ENCODE measurements around the gene USP19.
A peak's percentile ranks its signal among the peaks of the same experiment; 100 is the strongest.

USP19 gene

DNA sequence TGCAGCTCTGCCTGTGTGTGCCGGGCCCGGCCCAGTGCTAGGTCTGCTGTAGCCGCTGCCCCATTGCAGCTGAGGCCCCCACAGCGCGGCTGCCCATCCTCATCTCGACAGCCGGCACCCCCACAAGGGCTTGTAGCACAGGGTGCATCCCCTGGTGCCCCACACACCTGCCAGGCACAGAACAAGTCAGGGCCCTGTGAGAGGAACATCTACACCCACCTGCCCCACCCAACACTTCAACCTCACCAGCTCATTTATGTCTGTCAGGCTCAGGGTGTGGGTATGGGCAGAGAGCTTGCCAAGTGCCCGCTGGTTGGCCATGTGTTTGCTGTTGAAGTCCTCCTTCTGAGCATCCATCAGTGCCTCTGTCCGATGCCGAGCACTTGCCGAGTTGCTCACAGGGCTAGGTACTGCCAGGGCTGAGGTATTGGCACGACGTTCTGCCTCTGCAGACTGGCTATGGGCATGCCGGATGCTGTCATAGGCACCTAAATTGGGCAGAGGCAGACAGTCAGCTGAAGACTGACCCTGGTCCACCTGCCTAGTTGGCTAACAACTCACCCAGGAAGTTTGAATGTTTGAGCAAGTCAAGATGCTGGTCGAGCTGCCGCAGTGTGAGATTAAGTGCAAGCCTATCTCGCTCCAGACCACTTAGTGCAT is 2.4 kb upstream of the USP19 start:
- no peak for DNase-seq (ENCODE audit: low spot score)
- TF ChIP-seq, protein P1, sequence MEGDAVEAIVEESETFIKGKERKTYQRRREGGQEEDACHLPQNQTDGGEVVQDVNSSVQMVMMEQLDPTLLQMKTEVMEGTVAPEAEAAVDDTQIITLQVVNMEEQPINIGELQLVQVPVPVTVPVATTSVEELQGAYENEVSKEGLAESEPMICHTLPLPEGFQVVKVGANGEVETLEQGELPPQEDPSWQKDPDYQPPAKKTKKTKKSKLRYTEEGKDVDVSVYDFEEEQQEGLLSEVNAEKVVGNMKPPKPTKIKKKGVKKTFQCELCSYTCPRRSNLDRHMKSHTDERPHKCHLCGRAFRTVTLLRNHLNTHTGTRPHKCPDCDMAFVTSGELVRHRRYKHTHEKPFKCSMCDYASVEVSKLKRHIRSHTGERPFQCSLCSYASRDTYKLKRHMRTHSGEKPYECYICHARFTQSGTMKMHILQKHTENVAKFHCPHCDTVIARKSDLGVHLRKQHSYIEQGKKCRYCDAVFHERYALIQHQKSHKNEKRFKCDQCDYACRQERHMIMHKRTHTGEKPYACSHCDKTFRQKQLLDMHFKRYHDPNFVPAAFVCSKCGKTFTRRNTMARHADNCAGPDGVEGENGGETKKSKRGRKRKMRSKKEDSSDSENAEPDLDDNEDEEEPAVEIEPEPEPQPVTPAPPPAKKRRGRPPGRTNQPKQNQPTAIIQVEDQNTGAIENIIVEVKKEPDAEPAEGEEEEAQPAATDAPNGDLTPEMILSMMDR (IDR thresholded peaks at IDR 0.05; ENCODE audit: extremely low read depth, missing control alignments) = no peak

- TF ChIP-seq, protein P1 (IDR thresholded peaks at IDR 0.05; ENCODE audit: extremely low read depth, missing control alignments) = no peak
- DNase-seq (ENCODE audit: low spot score) = no peak
Observed at GRCh38 chr3:49122451-49122850, 1.8 kb upstream of the USP19 start.

DNA sequence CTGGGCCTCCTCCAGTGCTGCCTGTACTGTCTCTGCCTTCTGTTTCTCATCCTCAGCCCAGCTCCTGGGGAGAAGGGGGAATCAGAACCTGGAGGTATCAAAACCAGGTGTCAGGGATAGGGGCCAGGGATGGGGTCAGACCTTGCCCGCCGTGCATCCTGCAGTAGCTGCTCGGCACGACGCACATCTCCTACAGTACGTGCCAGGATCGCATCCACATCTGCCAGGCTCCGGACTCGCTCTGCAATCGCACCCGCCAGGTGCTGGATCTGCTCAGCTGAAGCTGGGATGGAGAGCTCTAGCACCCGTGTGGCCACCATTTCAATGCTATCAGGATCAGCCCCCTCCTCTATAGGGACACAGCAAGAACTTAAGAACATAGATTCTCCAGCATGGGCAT is 1.4 kb upstream of the USP19 start:
- no peak for DNase-seq (ENCODE audit: low spot score)
- TF ChIP-seq, protein P1 (IDR thresholded peaks at IDR 0.05; ENCODE audit: extremely low read depth, missing control alignments) = no peak

- TF ChIP-seq, protein P1 (IDR thresholded peaks at IDR 0.05; ENCODE audit: extremely low read depth, missing control alignments) = no peak
- DNase-seq (ENCODE audit: low spot score) = no peak
Observed at GRCh38 chr3:49121132-49121736, 611 bp upstream of the USP19 start.

- TF ChIP-seq, protein P1 (IDR thresholded peaks at IDR 0.05; ENCODE audit: extremely low read depth, missing control alignments) = no peak
- peak; percentile 42 for DNase-seq (ENCODE audit: low spot score)
Observed at GRCh38 chr3:49120096-49120437, 556 bp downstream of the USP19 start.

GRCh38 chr3:49119439-49119838 is 1.2 kb downstream of the USP19 start:
- TF ChIP-seq, protein P1 (IDR thresholded peaks at IDR 0.05; ENCODE audit: extremely low read depth, missing control alignments) = no peak
- no peak for DNase-seq (ENCODE audit: low spot score)

GRCh38 chr3:49119036-49119435 is 1.6 kb downstream of the USP19 start:
- DNase-seq (ENCODE audit: low spot score) = no peak
- TF ChIP-seq, protein P1 (IDR thresholded peaks at IDR 0.05; ENCODE audit: extremely low read depth, missing control alignments) = no peak
